Stimulated activated CD4-positive, alpha-beta T cell treated with anti-CD3 and anti-CD28 coated beads, Interleukin-4, amount 100 ng/mL, for 4 hours (primary cell): ENCODE results near the gene CRY1.
"Not testable (repeated sequence)": the region's sequence is repeated elsewhere in the genome, so short reads cannot be mapped to it uniquely, and the experiment has no call there.

Experiments
- DNase-seq, 2 experiments: peaks; one replicate each; pipeline ENCODE4 v3.0.0-alpha.2; 2020

CRY1 gene

DNA sequence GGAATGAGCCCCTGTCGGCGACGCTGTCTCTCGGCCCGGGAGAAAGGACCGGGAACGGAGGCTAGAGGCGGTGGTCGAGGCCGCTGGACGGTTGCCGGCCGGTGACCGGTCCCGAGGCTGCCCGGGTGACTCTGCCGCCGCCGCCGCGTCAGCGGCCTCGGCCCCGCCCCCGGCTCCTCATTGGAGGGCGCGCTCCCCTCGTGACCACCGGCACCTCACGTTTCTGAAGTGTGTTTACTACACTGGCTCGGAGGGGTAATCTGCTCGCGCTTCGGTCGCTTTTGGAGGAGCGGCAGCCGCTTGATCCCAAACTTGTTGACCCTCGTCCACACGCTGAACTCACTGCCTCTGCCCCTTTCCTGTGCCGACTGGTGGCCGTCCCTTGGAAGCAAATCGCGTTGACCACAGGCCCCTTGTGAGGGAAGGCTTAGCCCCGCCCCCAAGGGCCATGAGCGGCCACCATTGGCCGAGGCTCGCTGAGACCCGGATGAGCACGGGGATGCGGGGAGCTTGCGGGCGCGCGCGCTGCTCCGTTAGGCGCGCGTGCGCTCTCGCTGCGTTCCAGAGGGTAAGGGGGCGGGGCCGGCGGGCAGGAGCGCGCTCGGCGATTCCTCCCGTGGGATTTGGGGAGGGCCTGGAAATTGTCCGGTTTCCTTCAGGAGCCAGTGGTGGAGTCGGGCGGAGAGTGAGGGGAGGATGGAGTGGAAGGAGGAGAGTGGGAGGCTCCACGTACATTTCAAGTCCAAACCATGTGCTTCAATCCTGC is at the start of gene CRY1:
Gene CRY1, minus strand, starts transcription at position 133 of the 766 bp plus-strand sequence. CDS start 588 bp downstream, outside the sequence.
- DNase-seq = peak; percentile 90 to 91

DNA sequence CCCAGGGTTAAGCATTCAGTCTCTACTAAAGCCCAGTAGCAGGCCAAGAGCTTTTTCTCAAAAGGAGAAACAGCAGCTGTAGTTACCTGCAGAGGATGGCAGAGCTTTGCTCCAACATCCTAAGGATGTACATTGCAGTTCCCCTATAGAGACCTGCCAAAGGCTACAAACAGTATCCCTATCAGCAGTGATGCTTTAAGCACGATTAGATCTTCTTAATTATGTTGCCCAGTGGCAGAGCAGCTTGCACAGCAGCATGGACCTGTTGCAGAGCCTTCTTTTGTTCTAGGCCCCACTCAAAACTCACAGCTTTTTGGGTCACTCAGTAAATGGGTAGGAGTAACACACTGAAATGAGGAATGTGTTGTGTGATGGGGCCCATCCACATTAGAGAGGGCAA is 46.4 kb upstream of the CRY1 start:
- no peak for DNase-seq

DNA sequence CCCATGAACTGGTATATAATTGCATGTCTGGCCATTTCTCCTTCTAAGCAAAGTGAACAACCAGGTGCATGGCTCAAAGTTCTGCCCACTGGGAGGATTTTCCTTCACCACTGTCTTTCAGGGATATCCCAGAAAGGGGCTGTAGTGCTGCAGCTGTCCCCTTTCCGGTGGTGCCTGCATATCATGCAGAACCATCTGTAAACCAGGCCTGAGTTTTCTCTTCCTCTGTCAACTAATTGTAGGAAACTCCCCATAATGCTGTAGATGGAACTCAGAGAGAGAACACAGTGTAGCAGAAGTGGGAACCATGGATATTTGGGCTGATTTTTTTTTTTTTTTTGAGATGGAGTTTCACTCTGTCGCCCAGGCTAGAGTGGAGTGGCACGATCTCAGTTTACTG is 45.6 kb upstream of the CRY1 start:
- no peak for DNase-seq

DNA sequence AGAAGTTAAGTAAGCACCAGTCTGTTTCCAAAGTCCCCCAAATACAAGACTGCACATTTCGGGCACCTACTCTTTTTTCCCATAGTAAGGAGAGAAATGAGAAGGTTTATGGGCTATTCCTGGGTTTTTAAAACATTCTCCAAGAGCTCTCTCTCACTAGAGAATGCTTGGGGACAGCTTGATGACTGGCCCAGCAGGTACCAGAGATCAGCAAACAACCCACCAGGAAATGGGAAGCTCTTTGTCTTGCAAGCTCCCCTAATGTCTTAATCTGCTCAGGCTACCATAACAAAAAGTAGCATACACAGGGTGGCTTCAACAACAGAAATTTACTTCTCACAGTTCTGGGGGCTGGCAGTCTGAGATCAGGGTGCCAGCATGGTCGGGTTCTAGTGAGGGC is 41.8 kb upstream of the CRY1 start:
- no peak for DNase-seq

DNA sequence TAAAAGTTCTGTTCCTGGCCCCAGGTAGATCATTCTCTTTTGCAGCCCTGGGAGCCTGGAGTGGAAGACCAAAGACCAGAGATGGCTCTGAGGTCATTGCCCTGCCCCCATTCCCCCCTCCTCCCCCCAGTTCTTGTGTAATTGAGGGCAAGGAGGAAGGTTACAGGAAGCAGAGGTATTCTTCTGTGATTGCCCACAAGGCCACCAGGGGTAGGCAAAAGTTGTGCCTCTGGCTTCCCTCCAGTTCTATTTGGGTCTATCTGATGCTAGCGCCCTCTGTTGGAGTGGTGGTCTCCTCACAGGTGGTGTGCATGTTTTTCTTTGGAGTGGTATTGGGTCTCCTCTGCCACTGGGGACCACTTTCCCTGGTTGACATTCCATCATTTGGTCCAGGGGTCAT is 41.2 kb upstream of the CRY1 start:
- peak in 1 of 2 experiments; percentile 5 for DNase-seq

DNA sequence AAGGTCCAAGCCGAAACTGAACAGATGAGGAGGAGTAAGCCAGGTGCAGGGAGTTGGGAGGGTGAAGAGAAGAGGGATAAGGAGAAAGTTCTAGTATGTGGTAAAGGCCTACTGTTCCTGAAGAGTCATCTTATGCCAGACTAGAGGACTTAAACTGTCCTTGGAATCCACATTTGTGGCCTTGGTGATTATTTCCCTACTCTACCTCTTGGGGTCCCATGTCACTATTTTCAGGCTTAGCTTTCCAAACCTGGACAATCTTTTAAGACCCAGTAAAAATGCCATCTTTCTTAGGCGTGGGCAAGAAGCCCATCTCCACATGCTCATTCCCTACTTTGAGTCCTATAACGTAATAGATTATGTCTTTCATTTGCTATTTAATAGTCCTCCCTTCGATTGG is 40.1 kb upstream of the CRY1 start:
- no peak for DNase-seq

DNA sequence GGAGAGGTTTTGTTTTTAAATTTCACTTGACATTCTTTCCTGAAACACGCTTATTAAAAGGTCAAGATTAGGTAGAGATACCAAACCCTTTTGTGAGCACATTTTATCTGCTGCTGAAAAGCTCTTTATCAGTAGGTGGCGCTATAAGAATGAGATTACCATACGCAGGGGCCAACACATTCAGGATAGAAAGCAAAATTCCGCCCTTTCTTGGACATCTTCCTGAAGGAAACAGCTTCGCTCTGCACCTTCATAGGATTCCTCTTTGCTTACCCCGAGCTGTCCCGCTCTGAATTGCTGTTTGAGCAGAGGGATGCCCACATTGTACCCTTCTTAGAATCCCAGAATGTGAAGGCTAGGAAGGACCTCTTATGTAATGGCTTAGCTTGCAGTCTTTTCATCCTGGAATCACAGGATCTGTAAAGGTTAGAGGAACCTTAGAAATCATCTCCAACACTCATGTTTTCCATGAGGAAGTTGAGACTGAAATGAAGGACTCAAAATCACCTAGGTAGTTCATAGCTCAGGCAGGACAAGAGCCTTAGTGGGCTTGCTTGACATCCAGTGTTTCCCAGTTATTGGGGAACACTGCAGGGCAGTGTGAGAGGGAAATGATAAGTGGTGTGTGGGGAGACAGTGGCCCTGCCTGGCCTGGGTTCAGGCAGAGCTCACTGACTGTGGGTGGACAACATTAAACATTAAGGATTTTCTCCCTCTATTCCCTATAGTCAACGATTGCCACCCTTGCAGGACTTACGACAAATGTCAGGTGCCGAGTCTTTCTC is 38.7 kb upstream of the CRY1 start:
- no peak for DNase-seq

DNA sequence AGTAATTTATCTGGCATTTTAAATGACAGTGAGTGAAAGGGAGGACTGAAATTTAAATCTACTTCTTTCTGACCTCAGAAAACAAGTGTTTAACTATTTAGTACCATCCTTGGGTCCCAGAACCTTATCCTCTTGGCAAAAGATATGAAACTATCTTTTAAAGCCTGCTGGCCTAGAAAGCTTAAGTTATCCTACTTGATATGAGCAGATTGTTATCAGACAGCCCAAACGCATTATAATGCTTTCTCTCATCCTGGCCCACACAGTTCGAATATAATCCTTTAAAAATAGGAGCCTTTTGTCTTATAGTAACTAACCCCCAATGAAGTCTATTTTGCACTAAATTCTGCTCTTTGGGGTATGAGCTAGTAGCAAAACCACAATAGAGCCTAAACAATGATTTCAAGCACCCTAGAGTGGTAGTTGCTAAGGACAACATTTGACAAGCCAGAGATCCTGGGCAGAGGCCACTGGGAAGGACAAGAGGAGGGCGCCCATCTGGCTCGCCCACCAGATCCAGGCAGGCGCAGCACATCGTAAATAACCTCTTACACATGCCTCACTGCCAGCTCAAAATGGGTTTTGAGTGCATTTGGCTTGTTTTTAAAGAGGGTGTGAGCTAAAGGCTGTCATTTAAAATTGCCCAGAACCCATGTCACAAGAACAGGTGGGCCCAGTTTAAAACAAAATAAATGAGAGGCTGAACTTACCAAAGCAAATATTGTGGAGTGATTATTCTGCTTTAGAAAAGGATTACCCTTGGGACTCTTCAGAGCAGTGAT is 37.7 kb upstream of the CRY1 start:
- DNase-seq = no peak

DNA sequence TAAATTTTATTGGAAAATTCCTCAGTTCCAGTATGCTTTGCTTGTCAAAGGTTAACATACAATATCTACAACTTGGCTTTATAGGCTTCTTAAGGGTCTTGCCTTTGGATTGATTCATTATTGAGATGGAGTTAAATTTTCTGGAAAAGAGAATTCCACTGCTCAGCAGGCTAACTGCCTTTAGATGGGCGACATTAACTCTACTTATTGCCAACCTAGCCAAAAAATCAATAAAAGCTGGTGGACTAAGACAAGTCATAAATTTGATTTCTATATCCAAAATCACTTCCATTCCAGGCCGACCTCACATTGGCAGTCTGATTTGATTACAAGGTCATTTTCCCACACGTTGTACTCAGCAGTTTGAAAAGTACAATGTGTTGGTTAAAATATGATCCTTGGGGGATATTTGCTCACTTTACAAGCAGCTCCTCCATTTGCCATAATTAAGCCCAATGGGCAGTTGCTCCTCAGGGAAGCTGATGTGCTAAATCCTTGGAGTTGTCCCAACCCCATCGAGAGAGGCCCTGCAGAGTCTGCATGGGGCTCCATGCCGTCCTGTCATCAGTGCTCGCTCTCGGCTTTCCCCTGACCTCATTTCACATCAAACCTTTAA is 36.1 kb upstream of the CRY1 start:
- no peak for DNase-seq

DNA sequence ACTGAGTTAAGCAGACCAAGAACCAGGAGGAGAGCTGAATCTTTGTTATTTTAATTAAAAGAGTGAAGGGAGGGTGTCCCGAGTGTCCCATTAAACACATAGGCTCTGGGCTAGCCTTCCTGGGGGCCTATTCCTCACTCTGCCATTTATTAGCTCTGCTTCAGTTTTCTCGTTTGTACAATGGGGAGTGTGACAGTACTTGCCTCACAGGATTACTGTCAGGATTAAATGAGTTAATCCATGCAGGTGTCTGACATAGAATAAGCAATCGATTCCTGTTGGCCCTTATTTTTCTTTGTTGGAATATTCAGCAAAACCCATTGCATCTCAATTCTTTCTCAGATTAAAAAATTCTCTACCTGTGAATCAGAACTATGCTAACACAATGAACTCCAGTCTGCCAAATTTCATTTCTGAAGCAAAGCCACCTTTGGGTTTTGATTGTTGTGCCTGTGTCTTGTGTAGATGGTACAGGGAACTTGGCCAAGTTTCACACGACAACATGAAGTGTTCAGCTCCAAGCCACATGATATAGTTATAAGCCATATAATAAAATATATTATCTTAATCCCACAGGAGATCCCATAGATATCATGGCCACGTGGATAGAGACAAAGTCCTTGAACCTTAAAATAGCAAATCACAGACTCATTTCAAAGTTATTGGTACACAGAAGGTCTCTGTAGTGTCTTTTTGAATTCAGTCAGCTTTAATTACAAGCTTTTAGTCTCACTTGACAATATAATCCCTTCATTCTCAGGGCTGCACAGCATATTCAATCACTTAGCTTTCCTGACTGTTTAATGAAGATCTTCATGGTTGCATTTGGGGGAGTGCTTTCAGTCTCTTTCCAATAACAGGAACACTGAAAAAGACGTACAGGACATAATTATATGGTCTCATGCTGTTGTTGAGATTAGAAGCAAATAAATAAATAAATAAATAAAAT is 34.4 kb upstream of the CRY1 start:
- no peak for DNase-seq

DNA sequence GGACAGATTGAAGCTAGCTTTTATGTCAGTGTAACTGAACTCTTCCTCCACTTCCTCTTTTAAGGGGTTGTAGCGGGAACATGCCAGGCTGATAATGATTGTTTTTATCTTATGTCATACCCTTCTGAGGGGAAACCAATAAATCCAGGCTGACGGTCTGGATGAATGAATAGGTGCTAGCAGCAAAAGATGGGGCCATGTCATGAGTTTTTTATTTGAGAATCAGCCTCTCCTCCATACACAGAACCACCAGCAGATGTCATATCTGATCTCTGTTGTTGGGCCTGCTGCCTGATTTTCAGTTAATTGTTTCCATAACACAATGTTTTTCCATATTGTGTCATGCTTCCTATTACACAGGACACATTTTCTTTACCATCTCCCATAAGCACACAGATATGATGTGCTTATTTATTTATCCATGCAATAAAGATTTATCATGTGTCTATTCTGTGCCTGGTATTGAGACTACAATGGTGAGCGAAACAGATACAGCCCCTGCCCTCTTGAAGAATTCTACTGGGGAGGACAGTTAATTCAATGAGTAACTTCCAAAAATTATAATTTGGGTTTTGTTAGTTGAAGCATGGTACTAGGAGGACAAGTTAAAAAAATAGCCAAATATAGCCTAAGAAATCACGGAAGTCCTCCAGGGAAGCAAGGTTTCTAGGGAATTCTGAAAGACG is 33.6 kb upstream of the CRY1 start:
- no peak for DNase-seq

DNA sequence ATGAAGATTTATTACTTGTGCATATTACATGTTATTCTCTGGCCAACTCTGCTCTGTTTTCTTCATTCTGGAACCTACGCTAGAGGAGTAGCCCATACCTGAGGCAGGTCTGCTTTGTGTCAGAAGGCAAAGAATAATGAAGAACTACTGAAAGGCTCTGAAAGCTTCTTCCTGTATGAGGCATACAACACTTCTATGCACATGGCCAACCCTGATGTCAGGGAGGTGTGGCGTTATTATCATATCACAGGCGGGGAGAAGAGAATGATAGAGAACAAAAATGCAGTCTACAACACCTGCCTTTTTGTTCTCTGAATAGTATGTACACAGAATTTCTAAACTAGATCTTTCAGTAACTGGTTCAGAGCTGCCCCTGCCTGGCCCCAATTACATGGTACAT is 32.5 kb upstream of the CRY1 start:
- DNase-seq = no peak

DNA sequence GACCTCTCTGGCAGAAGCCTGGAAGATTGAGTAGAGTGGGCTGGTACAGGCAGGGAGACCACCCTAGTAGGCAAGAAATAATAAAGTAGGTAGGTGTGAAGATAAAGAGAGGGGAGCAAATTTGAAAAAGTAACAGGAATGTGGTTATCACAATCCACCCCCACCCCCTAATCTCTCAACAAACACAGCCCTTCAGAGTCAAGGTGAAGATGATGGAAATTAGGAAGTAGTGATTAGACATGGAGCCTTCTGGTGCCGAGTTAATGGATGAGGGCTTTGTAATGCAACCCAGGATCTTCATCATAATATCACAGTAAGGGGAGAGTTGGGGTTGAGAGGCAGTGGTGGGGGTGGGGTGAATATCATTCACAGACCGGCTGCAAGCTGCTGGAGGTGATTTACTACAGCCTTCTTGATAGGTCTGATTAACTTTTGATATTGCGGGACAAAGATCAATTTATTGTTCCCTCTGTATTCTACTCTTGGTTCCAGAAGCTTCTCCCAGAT is 29.2 kb upstream of the CRY1 start:
- DNase-seq = no peak

DNA sequence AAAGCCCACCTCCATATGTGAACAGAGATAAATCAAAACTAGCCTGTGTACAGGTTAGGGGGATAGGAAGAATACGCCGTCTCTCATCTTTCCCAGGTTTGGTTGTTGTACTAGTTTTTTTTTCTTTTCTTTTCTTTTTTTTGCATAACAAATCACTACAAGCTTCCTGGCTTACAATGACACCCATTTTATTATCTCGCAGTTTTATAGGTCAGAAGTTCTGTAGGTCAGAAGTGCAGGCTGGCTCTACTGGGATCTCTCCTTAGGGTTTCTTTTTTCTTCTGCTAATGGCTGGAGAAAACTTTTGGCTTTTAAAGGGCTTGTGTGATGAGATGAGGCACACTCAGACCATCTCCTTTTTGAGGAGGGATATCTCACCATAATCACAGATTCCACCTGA is 25.7 kb upstream of the CRY1 start:
- DNase-seq = no peak

DNA sequence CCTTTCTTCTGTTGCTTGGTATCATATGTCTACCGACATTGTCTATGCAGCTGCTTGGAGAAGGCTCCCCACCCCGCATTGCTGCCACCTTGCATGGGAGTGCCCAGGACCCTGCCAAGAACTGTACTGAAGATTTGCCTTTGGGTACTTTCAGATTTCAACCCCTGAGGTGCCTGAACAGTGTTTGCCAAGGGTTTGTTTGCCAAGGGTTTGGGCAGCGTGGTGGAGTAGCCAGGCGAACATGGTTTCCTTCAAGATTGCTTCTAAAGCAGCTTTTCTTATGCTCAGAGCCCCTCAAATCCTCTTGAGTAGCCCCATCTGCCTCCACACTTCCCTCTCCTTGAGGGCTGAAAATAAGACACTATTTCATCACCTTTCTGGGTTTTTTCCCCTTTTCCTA is 25.3 kb upstream of the CRY1 start:
- DNase-seq = no peak

DNA sequence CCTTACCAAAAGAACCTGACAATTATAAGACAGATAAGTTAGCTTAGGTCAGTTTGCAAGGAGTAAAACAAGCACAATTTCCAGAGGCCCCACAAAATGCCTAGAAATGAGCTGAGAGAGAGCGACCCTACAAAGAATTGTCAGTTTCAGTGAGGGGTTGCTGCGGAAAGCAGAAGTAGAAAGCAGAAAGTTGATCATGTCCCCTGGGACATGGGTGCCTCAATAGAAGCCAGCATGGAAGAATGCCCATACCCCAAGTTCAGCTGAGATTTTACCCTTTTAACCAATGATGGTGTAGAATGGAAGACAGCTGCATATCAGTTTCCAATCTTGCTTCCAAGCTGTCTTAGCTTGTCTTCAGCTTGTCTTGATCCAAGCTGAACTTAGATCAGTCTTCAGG is 21.8 kb upstream of the CRY1 start:
- no peak for DNase-seq

DNA sequence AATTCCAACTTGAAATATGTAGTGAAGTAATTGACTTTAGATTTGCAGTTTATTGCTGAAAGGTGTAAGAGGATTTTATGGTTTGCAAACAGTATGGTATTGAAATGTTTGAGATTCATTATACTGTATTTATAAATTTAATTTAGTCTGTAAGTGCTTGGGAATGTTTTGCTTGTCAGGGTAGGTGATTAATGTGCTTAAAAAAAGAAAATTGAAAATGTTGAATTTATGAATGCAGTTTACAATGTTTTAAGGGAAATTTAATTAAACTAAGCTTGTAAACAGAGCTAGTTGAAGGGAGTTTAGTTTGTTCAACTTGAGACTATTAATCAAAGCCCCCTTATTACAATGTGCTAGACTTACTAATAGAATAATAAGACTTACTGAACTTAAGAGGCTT is 18.0 kb upstream of the CRY1 start:
- no peak for DNase-seq

DNA sequence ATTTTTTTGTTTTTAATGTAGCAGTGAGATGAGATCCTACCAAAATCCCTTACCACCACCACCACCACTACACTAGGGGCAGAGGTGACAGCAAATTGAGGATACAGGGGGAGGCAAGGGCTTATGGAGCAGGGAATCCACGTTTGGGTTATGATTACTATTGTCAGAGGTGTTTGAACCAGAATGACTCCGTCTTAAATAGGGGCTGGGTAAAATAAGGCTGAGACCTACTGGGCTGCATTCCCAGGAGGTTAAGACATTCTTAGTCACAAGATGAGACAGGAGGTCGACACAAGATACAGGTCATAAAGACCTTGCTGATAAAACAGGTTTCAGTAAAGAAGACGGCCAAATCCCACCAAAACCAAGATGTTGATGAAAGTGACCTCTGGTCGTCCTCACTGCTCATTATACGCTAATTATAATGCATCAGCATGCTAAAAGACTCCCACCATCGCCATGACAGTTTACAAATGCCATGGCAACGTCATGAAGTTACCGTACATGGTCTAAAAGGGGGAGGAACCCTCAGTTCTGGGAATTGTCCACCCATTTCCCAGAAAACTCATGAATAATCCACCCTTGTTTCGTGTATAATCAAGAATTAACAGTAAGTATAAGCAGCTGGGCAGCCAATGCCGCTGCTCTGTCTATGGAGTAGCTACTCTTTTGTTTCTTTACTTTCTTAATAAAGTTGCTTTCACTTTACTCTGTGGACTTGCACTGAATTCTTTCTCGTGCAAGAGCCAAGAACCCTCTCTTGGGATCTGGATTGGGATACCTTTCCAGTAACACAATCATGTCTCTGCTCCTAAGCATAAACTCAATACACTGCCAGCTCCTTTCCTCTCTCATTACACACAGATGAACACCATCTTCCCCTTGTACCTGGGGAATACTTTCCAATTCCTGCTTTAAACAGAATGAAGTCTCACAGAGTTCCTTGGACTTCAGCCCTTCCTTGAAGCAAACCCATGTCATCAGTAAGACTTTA is 16.7 kb upstream of the CRY1 start:
- DNase-seq = no peak

DNA sequence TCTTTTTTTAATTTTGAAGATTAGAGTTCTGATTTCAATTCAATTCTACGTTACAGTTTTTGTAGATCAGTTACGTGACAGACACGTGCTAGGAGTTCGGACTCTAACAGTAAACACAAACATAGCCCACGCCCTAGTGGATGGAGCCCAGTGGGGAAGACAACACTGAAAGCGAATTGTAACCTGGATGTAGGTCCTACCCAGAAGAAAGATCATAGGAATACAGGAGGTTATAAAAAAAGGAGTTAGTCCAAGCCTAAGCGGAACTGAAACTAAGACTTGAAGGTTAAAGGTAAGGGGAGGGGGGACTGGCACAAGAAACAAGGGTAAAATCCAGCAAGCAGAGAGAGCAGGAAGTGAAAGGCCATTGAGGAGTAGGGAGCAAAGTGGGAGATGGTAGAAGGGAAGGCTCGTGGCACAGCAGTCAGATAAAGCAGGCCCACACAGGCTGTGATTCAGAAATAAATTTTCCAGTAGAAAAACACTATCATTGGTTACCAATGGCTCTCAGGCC is 15.7 kb upstream of the CRY1 start:
- DNase-seq = no peak

DNA sequence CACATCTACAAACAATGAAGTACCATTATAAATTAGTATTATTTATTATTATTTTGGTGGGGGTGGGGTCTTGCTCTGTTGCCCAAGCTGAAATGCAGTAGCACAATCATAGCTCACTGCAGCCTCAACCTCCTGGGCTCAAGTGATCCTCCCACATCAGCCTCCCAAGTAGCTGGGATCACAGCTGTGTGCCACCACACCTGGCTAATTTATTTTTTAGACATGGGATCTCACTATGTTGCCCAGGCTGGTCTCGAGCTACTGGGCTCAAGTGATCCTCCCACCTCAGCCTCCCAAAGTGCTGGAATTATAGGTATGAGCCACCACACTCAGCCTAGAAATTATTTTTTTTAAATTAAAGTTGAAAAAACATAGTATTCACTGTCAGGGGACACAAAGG is 15.0 kb upstream of the CRY1 start:
- DNase-seq = not testable (repeated sequence)
